Mesendoderm (in vitro differentiated cells): Measurements from ENCODE around the gene MAP3K13.
A peak's percentile ranks its signal among the peaks of the same experiment; 100 is the strongest.

Experiments used
- DNase-seq: peaks from one replicate; pipeline ENCODE4 v3.0.0; 2013
- H2AK5ac ChIP-seq: 2 replicates; pipeline ENCODE4 v1.6.1; 2013; ENCODE audit warnings: low read length, inconsistent platforms
- H2BK120ac ChIP-seq: 2 replicates; pipeline ENCODE4 v1.6.1; 2013; ENCODE audit warnings: low read depth, mild to moderate bottlenecking, low read length, moderate library complexity, mixed read lengths
- H2BK15ac ChIP-seq: replicated peaks from 2 replicates; pipeline ENCODE4 v1.6.1; 2013; ENCODE audit warnings: low read depth, mild to moderate bottlenecking, moderate library complexity
- H2BK5ac ChIP-seq: 2 replicates; pipeline ENCODE4 v1.6.1; 2013; ENCODE audit warnings: low read length, inconsistent platforms
- H3K18ac ChIP-seq: 2 replicates; pipeline ENCODE4 v1.6.1; 2013; ENCODE audit warnings: mild to moderate bottlenecking, low read length, mixed read lengths
- H3K23ac ChIP-seq: one replicate; pipeline ENCODE4 v1.6.1; 2013; ENCODE audit warnings: low read length
- H3K27ac ChIP-seq: 2 replicates; pipeline ENCODE4 v1.5.1; 2013; ENCODE audit warnings: low read depth, mild to moderate bottlenecking, inconsistent platforms, low read length, moderate library complexity
- H3K27me3 ChIP-seq: 2 replicates; pipeline ENCODE4 v1.6.1; 2013; ENCODE audit warnings: low read length, control low read depth, mild to moderate bottlenecking, inconsistent platforms; ENCODE audit not compliant: insufficient read depth, poor library complexity
- H3K36me3 ChIP-seq: 2 replicates; pipeline ENCODE4 v1.6.1; 2013; ENCODE audit warnings: low read length, inconsistent platforms; ENCODE audit not compliant: control insufficient read depth, insufficient read depth
- H3K4ac ChIP-seq: one replicate; pipeline ENCODE4 v1.6.1; 2013; ENCODE audit warnings: low read depth, mild to moderate bottlenecking, low read length, moderate library complexity
- H3K4me1 ChIP-seq: 2 replicates; pipeline ENCODE4 v1.6.1; 2013; ENCODE audit warnings: low read depth, low read length, inconsistent platforms; ENCODE audit not compliant: control insufficient read depth
- H3K4me2 ChIP-seq: 2 replicates; pipeline ENCODE4 v1.6.1; 2013; ENCODE audit warnings: low read length
- H3K4me3 ChIP-seq: 2 replicates; pipeline ENCODE4 v1.5.1; 2013; ENCODE audit warnings: mild to moderate bottlenecking, low read length
- H3K56ac ChIP-seq: one replicate; pipeline ENCODE4 v1.6.1; 2013; ENCODE audit warnings: low read length
- H3K79me1 ChIP-seq: 2 replicates; pipeline ENCODE4 v1.6.1; 2013; ENCODE audit warnings: low read length, inconsistent platforms
- H3K79me2 ChIP-seq: 2 replicates; pipeline ENCODE4 v1.6.1; 2013; ENCODE audit warnings: mild to moderate bottlenecking, low read length; ENCODE audit not compliant: control insufficient read depth, insufficient read depth
- H3K9ac ChIP-seq: 2 replicates; pipeline ENCODE4 v1.6.1; 2013; ENCODE audit warnings: low read length, inconsistent platforms
- H4K5ac ChIP-seq: one replicate; pipeline ENCODE4 v1.6.1; 2013; ENCODE audit warnings: low read length
- H4K8ac ChIP-seq: one replicate; pipeline ENCODE4 v1.6.1; 2013; ENCODE audit warnings: low read depth, mild to moderate bottlenecking, control low read depth, low read length, moderate library complexity
- WGBS: extraction: QIAGEN DNeasy Blood & Tissue Kit; methylation state at CpG from one replicate; pipeline ENCODE4 v1.1.7; 2013; ENCODE audit warnings: low lambda C conversion rate, missing lambda C conversion rate; ENCODE audit not compliant: insufficient coverage; ENCODE audit errors: extremely low coverage; 5-methylcytosine and 5-hydroxymethylcytosine counted together

Gene MAP3K13

GRCh38 chr3:185328324-185329004 is 34.5 kb upstream of the MAP3K13 start:
- Histone ChIP-seq H3K79me2 (no peaks in the 10 kb centered on the region), H2BK15ac (no peak overlapping the region), H3K56ac (no peak overlapping the region), H3K36me3 (no peaks in the 10 kb centered on the region), H3K18ac (no peak overlapping the region), H3K4me3 (no peak overlapping the region), H2BK120ac (no peak overlapping the region), H2BK5ac (no peak overlapping the region), H2AK5ac (no peak overlapping the region), H3K4me2 (no peak overlapping the region), H4K8ac (no peak overlapping the region), H3K4me1 (no peaks in the 10 kb centered on the region), H3K79me1 (no peaks in the 10 kb centered on the region), H3K4ac (no peak overlapping the region), H3K27ac (no peak overlapping the region), H3K27me3 (no peaks in the 10 kb centered on the region), H4K5ac (no peak overlapping the region), H3K9ac (no peak overlapping the region), H3K23ac (no peak overlapping the region)
- WGBS: no CpG with 5 or more reads among the region's 10 CpGs
- DNase-seq: no peak

- Histone ChIP-seq H2BK120ac (no peak overlapping the region), H3K36me3 (no peaks in the 10 kb centered on the region), H4K5ac (no peak overlapping the region), H3K27ac (no peak overlapping the region), H3K27me3 (no peaks in the 10 kb centered on the region), H3K4me1 (no peaks in the 10 kb centered on the region), H3K4me3 (no peak overlapping the region), H2AK5ac (no peak overlapping the region), H4K8ac (no peak overlapping the region), H3K79me2 (no peaks in the 10 kb centered on the region), H3K9ac (no peak overlapping the region), H3K4ac (no peak overlapping the region), H3K79me1 (no peaks in the 10 kb centered on the region), H2BK5ac (no peak overlapping the region), H2BK15ac (no peak overlapping the region), H3K56ac (no peak overlapping the region), H3K23ac (no peak overlapping the region), H3K4me2 (no peak overlapping the region), H3K18ac (no peak overlapping the region)
- DNase-seq: no peak
- WGBS: no CpG with 5 or more reads among the region's 6 CpGs
Observed at GRCh38 chr3:185330238-185330637, 32.7 kb upstream of the MAP3K13 start.

- no peak overlapping the region for H3K18ac ChIP-seq
- peak; percentile 92 for DNase-seq
- no peak overlapping the region for H2BK15ac ChIP-seq
- no CpG with 5 or more reads among the region's 3 CpGs for WGBS
- no peaks in the 10 kb centered on the region for H3K79me2 ChIP-seq
- no peak overlapping the region for H2AK5ac ChIP-seq
- no peaks in the 10 kb centered on the region for H3K4me1 ChIP-seq
- H3K27ac ChIP-seq: no peak overlapping the region
- H3K79me1 ChIP-seq: no peaks in the 10 kb centered on the region
- no peak overlapping the region for H3K4me2 ChIP-seq
- H3K23ac ChIP-seq: no peak overlapping the region
- no peaks in the 10 kb centered on the region for H3K36me3 ChIP-seq
- H3K27me3 ChIP-seq: no peaks in the 10 kb centered on the region
- H3K4me3 ChIP-seq: no peak overlapping the region
- H3K56ac ChIP-seq: no peak overlapping the region
- no peak overlapping the region for H4K5ac ChIP-seq
- H2BK5ac ChIP-seq: no peak overlapping the region
- H2BK120ac ChIP-seq: no peak overlapping the region
- H3K9ac ChIP-seq: no peak overlapping the region
- H3K4ac ChIP-seq: no peak overlapping the region
- H4K8ac ChIP-seq: no peak overlapping the region
Observed at GRCh38 chr3:185330644-185331043, 32.3 kb upstream of the MAP3K13 start.

- no peak overlapping the region for H3K56ac ChIP-seq
- no peak overlapping the region for H3K4me3 ChIP-seq
- no peak overlapping the region for H3K18ac ChIP-seq
- H3K27me3 ChIP-seq: no peaks in the 10 kb centered on the region
- no peak overlapping the region for H2BK5ac ChIP-seq
- H3K27ac ChIP-seq: no peak overlapping the region
- H3K4ac ChIP-seq: no peak overlapping the region
- no peak overlapping the region for H3K9ac ChIP-seq
- H2AK5ac ChIP-seq: no peak overlapping the region
- H4K5ac ChIP-seq: no peak overlapping the region
- no peaks in the 10 kb centered on the region for H3K79me1 ChIP-seq
- no peak overlapping the region for H3K23ac ChIP-seq
- H3K4me1 ChIP-seq: no peaks in the 10 kb centered on the region
- WGBS: no CpG with 5 or more reads among the region's 3 CpGs
- H3K79me2 ChIP-seq: no peaks in the 10 kb centered on the region
- H3K36me3 ChIP-seq: no peaks in the 10 kb centered on the region
- H3K4me2 ChIP-seq: no peak overlapping the region
- H2BK15ac ChIP-seq: no peak overlapping the region
- H2BK120ac ChIP-seq: no peak overlapping the region
- no peak overlapping the region for H4K8ac ChIP-seq
- peak; percentile 57 for DNase-seq
Observed at GRCh38 chr3:185332026-185332735, 30.8 kb upstream of the MAP3K13 start.

GRCh38 chr3:185335799-185336198 is 27.1 kb upstream of the MAP3K13 start:
- H4K8ac ChIP-seq: no peak overlapping the region
- no peak overlapping the region for H2BK5ac ChIP-seq
- no peak overlapping the region for H2AK5ac ChIP-seq
- no peak overlapping the region for H3K4me2 ChIP-seq
- H3K4me3 ChIP-seq: no peak overlapping the region
- no peak overlapping the region for H2BK15ac ChIP-seq
- no peaks in the 10 kb centered on the region for H3K27me3 ChIP-seq
- H4K5ac ChIP-seq: no peak overlapping the region
- H3K4me1 ChIP-seq: no peaks in the 10 kb centered on the region
- H3K79me1 ChIP-seq: no peaks in the 10 kb centered on the region
- no peak overlapping the region for H3K18ac ChIP-seq
- H3K79me2 ChIP-seq: no peaks in the 10 kb centered on the region
- H3K36me3 ChIP-seq: no peaks in the 10 kb centered on the region
- DNase-seq: peak; percentile 75
- no peak overlapping the region for H3K23ac ChIP-seq
- H2BK120ac ChIP-seq: no peak overlapping the region
- no peak overlapping the region for H3K4ac ChIP-seq
- H3K27ac ChIP-seq: no peak overlapping the region
- H3K56ac ChIP-seq: no peak overlapping the region
- no peak overlapping the region for H3K9ac ChIP-seq
